ENCODE results near the gene PRKCSH.

DNA sequence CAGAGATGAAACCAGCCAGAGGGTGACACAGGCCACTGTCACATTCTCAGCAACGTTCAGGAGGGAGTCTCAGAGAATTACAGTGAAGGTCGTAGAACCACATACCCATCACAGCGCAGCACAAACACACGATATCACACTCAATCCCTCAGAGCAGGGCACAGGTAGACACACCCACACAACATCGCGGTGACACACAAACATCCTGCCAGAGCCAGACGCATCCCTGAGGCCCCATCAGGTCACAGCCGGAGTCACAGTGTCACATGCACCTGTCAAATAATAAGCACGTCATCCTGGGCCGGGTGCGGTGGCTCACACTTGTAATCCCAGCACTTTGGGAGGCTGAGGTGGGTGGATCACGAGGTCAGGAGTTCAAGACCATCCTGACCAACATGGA lies 28.0 kb downstream of the PRKCSH start:
- TF ChIP-seq, protein P1, sequence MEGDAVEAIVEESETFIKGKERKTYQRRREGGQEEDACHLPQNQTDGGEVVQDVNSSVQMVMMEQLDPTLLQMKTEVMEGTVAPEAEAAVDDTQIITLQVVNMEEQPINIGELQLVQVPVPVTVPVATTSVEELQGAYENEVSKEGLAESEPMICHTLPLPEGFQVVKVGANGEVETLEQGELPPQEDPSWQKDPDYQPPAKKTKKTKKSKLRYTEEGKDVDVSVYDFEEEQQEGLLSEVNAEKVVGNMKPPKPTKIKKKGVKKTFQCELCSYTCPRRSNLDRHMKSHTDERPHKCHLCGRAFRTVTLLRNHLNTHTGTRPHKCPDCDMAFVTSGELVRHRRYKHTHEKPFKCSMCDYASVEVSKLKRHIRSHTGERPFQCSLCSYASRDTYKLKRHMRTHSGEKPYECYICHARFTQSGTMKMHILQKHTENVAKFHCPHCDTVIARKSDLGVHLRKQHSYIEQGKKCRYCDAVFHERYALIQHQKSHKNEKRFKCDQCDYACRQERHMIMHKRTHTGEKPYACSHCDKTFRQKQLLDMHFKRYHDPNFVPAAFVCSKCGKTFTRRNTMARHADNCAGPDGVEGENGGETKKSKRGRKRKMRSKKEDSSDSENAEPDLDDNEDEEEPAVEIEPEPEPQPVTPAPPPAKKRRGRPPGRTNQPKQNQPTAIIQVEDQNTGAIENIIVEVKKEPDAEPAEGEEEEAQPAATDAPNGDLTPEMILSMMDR (IDR thresholded peaks at IDR 0.05) = no peak
- no peak for TF ChIP-seq POLR2A (IDR thresholded peaks at IDR 0.05)
